OCI-LY7 (cell line): ENCODE data around the gene CMTM8. TPM values are rescaled to one million over a fixed set of nuclear protein-coding genes. Genes with fewer than 3 reads are reported as not detected.

Experiments used
- BruUV-seq: library from RNA; stranded (reverse); fragments of 400-500 nt; replicated peaks from 2 replicates; lab custom pipeline; 2021; lab: Mats Ljungman, UMichigan
- CTCF ChIA-PET: fragments of 300-600 bp; sonication (Branson Sonifier 250); formaldehyde crosslinking; loops from one replicate; lab custom pipeline; 2022; ENCODE audit warnings: antibody characterized with exemption; ENCODE audit not compliant: unreplicated experiment; lab: Charles Lee
- POLR2A ChIA-PET: fragments of 300-600 bp; sonication (Branson Sonifier 250); formaldehyde crosslinking; loops from one replicate; lab custom pipeline; 2022; ENCODE audit warnings: antibody characterized with exemption; lab: Charles Lee
- DNase-seq: peaks from one replicate; pipeline ENCODE4 v3.0.0-alpha.2; 2015; ENCODE audit warnings: low spot score
- H2AFZ ChIP-seq: fragments of 200-600 bp; sonication (generic), shearing (Covaris generic); 2 replicates; pipeline ENCODE4 v1.6.1; 2014; ENCODE audit warnings: mild to moderate bottlenecking, antibody characterized with exemption, low read length, moderate library complexity
- H3K27ac ChIP-seq: fragments of 200-600 bp; sonication (generic); 2 replicates; pipeline ENCODE4 v1.5.1; 2014; ENCODE audit warnings: mixed run types, low read depth, mild to moderate bottlenecking, moderate library complexity, low read length, inconsistent platforms; ENCODE audit not compliant: poor library complexity, severe bottlenecking
- H3K36me3 ChIP-seq: fragments of 200-600 bp; sonication (generic); 2 replicates; pipeline ENCODE4 v1.6.1; 2014; ENCODE audit warnings: mild to moderate bottlenecking, antibody characterized with exemption, low read length, moderate library complexity, mixed read lengths; ENCODE audit not compliant: insufficient read depth
- H3K4me1 ChIP-seq: fragments of 200-600 bp; sonication (generic); 2 replicates; pipeline ENCODE4 v1.5.1; 2014; ENCODE audit warnings: mild to moderate bottlenecking, low read length; ENCODE audit not compliant: insufficient read depth, poor library complexity, severe bottlenecking
- H3K4me2 ChIP-seq: fragments of 200-600 bp; sonication (generic); 2 replicates; pipeline ENCODE4 v1.6.1; 2014; ENCODE audit warnings: mild to moderate bottlenecking, low read length
- H3K4me3 ChIP-seq: fragments of 200-600 bp; sonication (generic); 2 replicates; pipeline ENCODE4 v1.5.1; 2014; ENCODE audit warnings: mild to moderate bottlenecking, low read depth, low read length; ENCODE audit not compliant: poor library complexity, severe bottlenecking
- H3K79me2 ChIP-seq: fragments of 200-600 bp; sonication (generic); 2 replicates; pipeline ENCODE4 v1.6.1; 2016; ENCODE audit warnings: low read depth, mild to moderate bottlenecking, low read length, moderate library complexity, mixed read lengths; ENCODE audit not compliant: insufficient read depth
- H3K9me2 ChIP-seq: fragments of 200-600 bp; sonication (generic); 2 replicates; pipeline ENCODE4 v1.6.1; 2016; ENCODE audit warnings: mild to moderate bottlenecking, low read length, mixed read lengths; ENCODE audit not compliant: insufficient read depth
- H3K9me3 ChIP-seq: fragments of 200-600 bp; sonication (generic); 2 replicates; pipeline ENCODE4 v1.6.1; 2014; ENCODE audit warnings: mild to moderate bottlenecking, mixed run types, low read length, mixed read lengths
- H4K20me1 ChIP-seq: fragments of 200-600 bp; sonication (generic); 2 replicates; pipeline ENCODE4 v1.6.1; 2014; ENCODE audit warnings: mild to moderate bottlenecking, antibody characterized with exemption, low read length, moderate library complexity, mixed read lengths; ENCODE audit not compliant: insufficient read depth
- CTCF ChIP-seq: fragments of 200-600 bp; sonication (generic); conservative IDR thresholded peaks from 2 replicates; pipeline ENCODE4 v1.5.1; 2014; ENCODE audit warnings: mild to moderate bottlenecking, antibody characterized with exemption, low read length, moderate library complexity, mixed read lengths
- EZH2phosphoT487 ChIP-seq: fragments of 200-600 bp; sonication (generic); IDR thresholded peaks from 2 replicates; pipeline ENCODE4 v1.6.1; 2018; ENCODE audit warnings: low read depth, borderline replicate concordance, mild to moderate bottlenecking, mixed run types, antibody characterized with exemption, low read length, moderate library complexity, mixed read lengths
- intact Hi-C: fragments of 100-400 bp; cut with micrococcal nuclease; formaldehyde crosslinking; loops from one replicate; pipeline ENCODE4 v1.10.0; 2022; ENCODE audit not compliant: unreplicated experiment
- total RNA-seq, 2 experiments: library from RNA; depleted of rRNA in 1 of 2; stranded (reverse); fragments of >200 nt in 1 of 2; shearing (Covaris generic) in 1 of 2; gene quantifications; 2 replicates each; pipeline ENCODE4 v1.2.3, GENCODE V29; 2014 to 2022

CMTM8 gene
- total RNA-seq, 2 experiments from 2014 or later: 1.5 to 3.0 TPM

GRCh38 chr3:32208447-32208846, 30.0 kb upstream of the CMTM8 start:
- no peak overlapping the region for H3K4me3 ChIP-seq
- BruUV-seq: no TSS peak
- intact Hi-C loops: loop anchor here (10.0 kb wide), 1 partner anchor 436 kb away; no protein-coding TSS in a partner anchor
- no peak for TF ChIP-seq EZH2phosphoT487
- no peak for TF ChIP-seq CTCF
- CTCF ChIA-PET: no interaction called here
- H3K4me1 ChIP-seq: no peaks in the 10 kb centered on the region
- no peaks in the 10 kb centered on the region for H3K79me2 ChIP-seq
- H3K9me2 ChIP-seq: no peaks in the 10 kb centered on the region
- no peak for DNase-seq
- H4K20me1 ChIP-seq: no peaks in the 10 kb centered on the region
- no peak overlapping the region for H3K4me2 ChIP-seq
- H3K9me3 ChIP-seq: no peaks in the 10 kb centered on the region
- no peak overlapping the region for H2AFZ ChIP-seq
- H3K27ac ChIP-seq: no peak overlapping the region
- POLR2A ChIA-PET: interaction anchor here (1.4 kb wide), 1 partner anchor 10 kb away, joined by 3 read pairs; no protein-coding TSS in a partner anchor
- H3K36me3 ChIP-seq: no peaks in the 10 kb centered on the region

- no peak overlapping the region for H3K4me3 ChIP-seq
- no peaks in the 10 kb centered on the region for H3K9me2 ChIP-seq
- intact Hi-C loops: no loop called here
- ChIA-PET POLR2A (interaction anchor here (0.6 to 1.1 kb wide), 2 partner anchors 175 to 235 kb away, joined by 3 to 4 read pairs; no protein-coding TSS in a partner anchor), CTCF (no interaction called here)
- no peak overlapping the region for H3K4me2 ChIP-seq
- no peak overlapping the region for H2AFZ ChIP-seq
- no peak for DNase-seq
- no peaks in the 10 kb centered on the region for H4K20me1 ChIP-seq
- H3K79me2 ChIP-seq: no peaks in the 10 kb centered on the region
- no peak for TF ChIP-seq EZH2phosphoT487
- TF ChIP-seq CTCF: no peak
- H3K4me1 ChIP-seq: no peaks in the 10 kb centered on the region
- H3K27ac ChIP-seq: no peak overlapping the region
- BruUV-seq: no TSS peak
- no peaks in the 10 kb centered on the region for H3K36me3 ChIP-seq
- no peaks in the 10 kb centered on the region for H3K9me3 ChIP-seq
Observed at GRCh38 chr3:32215185-32215584, 23.3 kb upstream of the CMTM8 start.

- Histone ChIP-seq H2AFZ (no peak overlapping the region), H3K9me3 (no peaks in the 10 kb centered on the region), H3K4me3 (no peak overlapping the region), H4K20me1 (no peaks in the 10 kb centered on the region), H3K27ac (no peak overlapping the region), H3K4me2 (no peak overlapping the region), H3K4me1 (no peaks in the 10 kb centered on the region), H3K9me2 (no peaks in the 10 kb centered on the region), H3K79me2 (no peaks in the 10 kb centered on the region), H3K36me3 (no peaks in the 10 kb centered on the region)
- TF ChIP-seq CTCF: no peak
- TF ChIP-seq EZH2phosphoT487: no peak
- CTCF ChIA-PET: no interaction called here
- no TSS peak for BruUV-seq
- intact Hi-C loops: no loop called here
- POLR2A ChIA-PET: no interaction called here
- DNase-seq: no peak
Observed at GRCh38 chr3:32216172-32216783, 22.2 kb upstream of the CMTM8 start.
